PC-9 (cell line): ENCODE results near the gene SOWAHC. TPM values are rescaled to one million over a fixed set of nuclear protein-coding genes. Genes with fewer than 3 reads are reported as not detected.
A peak's percentile ranks its signal among the peaks of the same experiment; 100 is the strongest.

Source experiments
- BruUV-seq: library from RNA; stranded (reverse); fragments of 400-500 nt; replicated peaks from 2 replicates; lab custom pipeline; 2021; lab: Mats Ljungman, UMichigan
- CTCF ChIA-PET: fragments of 300-600 bp; sonication (Branson Sonifier 250); formaldehyde crosslinking; loops from one replicate; lab custom pipeline; 2022; ENCODE audit warnings: antibody characterized with exemption; lab: Charles Lee
- POLR2A ChIA-PET: fragments of 300-600 bp; sonication (Branson Sonifier 250); formaldehyde crosslinking; loops from one replicate; lab custom pipeline; 2022; ENCODE audit warnings: antibody characterized with exemption; ENCODE audit not compliant: unreplicated experiment; lab: Charles Lee
- DNase-seq, 2 experiments: peaks; one replicate each; pipeline versions ENCODE4 v3.0.0 to v3.0.0-alpha.2; 2015 to 2022; ENCODE audit warnings: mixed read lengths in 1 of 2
- H2AFZ ChIP-seq: fragments of 200-600 bp; sonication (generic); 2 replicates; pipeline ENCODE4 v1.8.1; 2017; ENCODE audit warnings: antibody characterized with exemption
- H3F3A ChIP-seq: fragments of 200-600 bp; sonication (generic); 2 replicates; pipeline ENCODE4 v1.8.1; 2017; ENCODE audit warnings: antibody characterized with exemption, mild to moderate bottlenecking, low read depth; ENCODE audit not compliant: insufficient read depth
- H3K27ac ChIP-seq: fragments of 200-600 bp; sonication (generic); 2 replicates; pipeline ENCODE4 v1.6.1; 2016; ENCODE audit warnings: mixed run types
- H3K27me3 ChIP-seq: fragments of 200-600 bp; sonication (generic); 2 replicates; pipeline ENCODE4 v1.6.1; 2016; ENCODE audit warnings: low read depth, mixed run types; ENCODE audit not compliant: insufficient read depth
- H3K36me3 ChIP-seq: fragments of 200-600 bp; sonication (generic); 2 replicates; pipeline ENCODE4 v1.6.1; 2016; ENCODE audit warnings: low read depth, mixed run types
- H3K4me1 ChIP-seq: fragments of 200-600 bp; sonication (generic); replicated peaks from 2 replicates; pipeline ENCODE4 v1.6.1; 2016; ENCODE audit warnings: mixed run types; ENCODE audit not compliant: insufficient read depth
- H3K4me2 ChIP-seq: fragments of 200-600 bp; sonication (generic); 2 replicates; pipeline ENCODE4 v1.6.1; 2017; ENCODE audit warnings: mixed run types
- H3K4me3 ChIP-seq: fragments of 200-600 bp; sonication (generic); 2 replicates; pipeline ENCODE4 v1.6.1; 2016; ENCODE audit warnings: mixed run types
- H3K79me2 ChIP-seq: fragments of 200-600 bp; sonication (generic); 2 replicates; pipeline ENCODE4 v1.6.1; 2017; ENCODE audit warnings: low read depth, mixed run types
- H3K9me2 ChIP-seq: fragments of 200-600 bp; sonication (generic); 2 replicates; pipeline ENCODE4 v1.8.1; 2017; ENCODE audit warnings: mild to moderate bottlenecking; ENCODE audit not compliant: insufficient read depth
- H3K9me3 ChIP-seq: fragments of 200-600 bp; sonication (generic); 2 replicates; pipeline ENCODE4 v1.8.1; 2016; ENCODE audit warnings: low read depth; ENCODE audit not compliant: insufficient read depth
- H4K20me1 ChIP-seq: fragments of 200-600 bp; sonication (generic); 2 replicates; pipeline ENCODE4 v1.8.1; 2017; ENCODE audit not compliant: insufficient read depth
- EZH2 ChIP-seq: fragments of 200-600 bp; sonication (generic); IDR thresholded peaks from 2 replicates; pipeline ENCODE4 v1.8.0; 2017; ENCODE audit warnings: antibody characterized with exemption, low read depth
- intact Hi-C: fragments of 100-400 bp; cut with micrococcal nuclease; formaldehyde crosslinking; loops from one replicate; pipeline ENCODE4 v1.10.0; 2022; ENCODE audit not compliant: unreplicated experiment
- total RNA-seq: library from RNA; stranded (reverse); gene quantifications from 2 replicates; pipeline ENCODE4 v1.2.3, GENCODE V29; 2021
- TF ChIP-seq, protein P1 (sequence below): fragments of 200-600 bp; sonication (generic); conservative IDR thresholded peaks from 2 replicates; pipeline ENCODE4 v1.6.1; 2017; ENCODE audit warnings: mixed run types, antibody characterized with exemption, mild to moderate bottlenecking, moderate library complexity

The SOWAHC gene
- total RNA-seq, 1 experiment from 2014 or later: 14.3 TPM

DNA sequence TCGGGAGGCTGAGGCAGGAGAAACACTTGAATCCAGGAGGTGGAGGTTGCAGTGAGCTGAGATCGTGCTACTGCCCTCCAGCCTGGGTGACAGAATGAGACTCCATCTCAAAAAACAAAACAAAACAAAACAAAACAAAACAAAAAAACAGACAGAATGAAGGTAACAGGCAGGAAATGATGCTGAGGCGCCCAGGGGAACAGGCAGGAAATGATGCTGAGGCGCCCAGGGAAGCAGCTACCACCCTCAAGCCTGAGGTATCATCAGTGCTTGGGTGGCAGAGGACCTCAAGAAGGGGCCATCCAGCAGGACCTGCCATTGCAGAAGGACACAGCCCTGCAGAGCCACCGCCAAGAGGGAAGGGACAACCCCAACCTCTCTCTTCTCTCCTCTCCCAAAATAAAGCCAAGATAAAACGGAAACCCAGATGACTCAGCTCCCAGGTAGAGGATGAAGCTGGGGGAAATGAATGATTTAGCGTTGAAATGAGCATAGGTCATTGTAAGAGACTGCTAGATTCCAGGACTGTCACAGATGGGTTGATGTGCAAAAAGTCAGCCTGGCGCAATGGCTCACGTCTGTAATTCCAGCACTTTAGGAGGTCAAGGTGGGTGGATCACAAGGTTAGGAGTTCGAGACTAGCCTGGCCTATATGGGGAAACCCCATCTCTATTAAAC lies 19.3 kb downstream of the SOWAHC start:
- POLR2A ChIA-PET: no interaction called here

GRCh38 chr2:109635426-109636304 lies 21.5 kb downstream of the SOWAHC start:
- Histone ChIP-seq H3K36me3 (no peaks in the 10 kb centered on the region), H3K4me1 (peaks cover 51% of the 10 kb centered on the region), H3K9me2 (no peaks in the 10 kb centered on the region), H3K27me3 (no peaks in the 10 kb centered on the region), H3K27ac (peak overlapping the region; percentile 37), H4K20me1 (no peaks in the 10 kb centered on the region), H3K4me3 (no peak overlapping the region), H3F3A (peaks cover 32% of the 10 kb centered on the region), H3K79me2 (no peaks in the 10 kb centered on the region), H3K9me3 (peaks cover 4% of the 10 kb centered on the region; the same call in 1 of the 2 replicates), H2AFZ (no peak overlapping the region), H3K4me2 (no peak overlapping the region)
- CTCF ChIA-PET: no interaction called here
- intact Hi-C loops: no loop called here
- BruUV-seq: no TSS peak
- no peak for TF ChIP-seq EZH2
- TF ChIP-seq, protein P1, sequence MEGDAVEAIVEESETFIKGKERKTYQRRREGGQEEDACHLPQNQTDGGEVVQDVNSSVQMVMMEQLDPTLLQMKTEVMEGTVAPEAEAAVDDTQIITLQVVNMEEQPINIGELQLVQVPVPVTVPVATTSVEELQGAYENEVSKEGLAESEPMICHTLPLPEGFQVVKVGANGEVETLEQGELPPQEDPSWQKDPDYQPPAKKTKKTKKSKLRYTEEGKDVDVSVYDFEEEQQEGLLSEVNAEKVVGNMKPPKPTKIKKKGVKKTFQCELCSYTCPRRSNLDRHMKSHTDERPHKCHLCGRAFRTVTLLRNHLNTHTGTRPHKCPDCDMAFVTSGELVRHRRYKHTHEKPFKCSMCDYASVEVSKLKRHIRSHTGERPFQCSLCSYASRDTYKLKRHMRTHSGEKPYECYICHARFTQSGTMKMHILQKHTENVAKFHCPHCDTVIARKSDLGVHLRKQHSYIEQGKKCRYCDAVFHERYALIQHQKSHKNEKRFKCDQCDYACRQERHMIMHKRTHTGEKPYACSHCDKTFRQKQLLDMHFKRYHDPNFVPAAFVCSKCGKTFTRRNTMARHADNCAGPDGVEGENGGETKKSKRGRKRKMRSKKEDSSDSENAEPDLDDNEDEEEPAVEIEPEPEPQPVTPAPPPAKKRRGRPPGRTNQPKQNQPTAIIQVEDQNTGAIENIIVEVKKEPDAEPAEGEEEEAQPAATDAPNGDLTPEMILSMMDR: no peak
- DNase-seq: no peak
- POLR2A ChIA-PET: no interaction called here

More for the DNA sequence above, 19.3 kb downstream of the SOWAHC start:
- H3K4me2 ChIP-seq: no peak overlapping the region
- no peaks in the 10 kb centered on the region for H3K9me2 ChIP-seq
- H3K79me2 ChIP-seq: no peaks in the 10 kb centered on the region
- H3K4me3 ChIP-seq: no peak overlapping the region
- peaks cover 32% of the 10 kb centered on the region for H3F3A ChIP-seq
- peaks cover 49% of the 10 kb centered on the region for H3K4me1 ChIP-seq
- H2AFZ ChIP-seq: no peak overlapping the region
- intact Hi-C loops: no loop called here
- H3K27ac ChIP-seq: peak overlapping the region; percentile 67; the same call in 1 of the 2 replicates
- H3K36me3 ChIP-seq: no peaks in the 10 kb centered on the region
- DNase-seq: no peak
- H3K9me3 ChIP-seq: peaks cover 4% of the 10 kb centered on the region; the same call in 1 of the 2 replicates
- H4K20me1 ChIP-seq: no peaks in the 10 kb centered on the region
- CTCF ChIA-PET: interaction anchor here (0.6 kb wide), 1 partner anchor 225 kb away, joined by 3 read pairs; no protein-coding TSS in a partner anchor
- H3K27me3 ChIP-seq: no peaks in the 10 kb centered on the region
- no TSS peak for BruUV-seq
- TF ChIP-seq EZH2: no peak
- TF ChIP-seq, protein P1: no peak

- no TSS peak for BruUV-seq
- Histone ChIP-seq H3F3A (peaks cover 29% of the 10 kb centered on the region), H3K36me3 (no peaks in the 10 kb centered on the region), H3K27me3 (no peaks in the 10 kb centered on the region), H3K9me2 (no peaks in the 10 kb centered on the region), H3K4me2 (no peak overlapping the region), H3K4me3 (no peak overlapping the region), H3K9me3 (peaks cover 4% of the 10 kb centered on the region; the same call in 1 of the 2 replicates), H3K79me2 (no peaks in the 10 kb centered on the region), H3K27ac (peak overlapping the region; percentile 37; the same call in 1 of the 2 replicates), H3K4me1 (peaks cover 48% of the 10 kb centered on the region), H4K20me1 (no peaks in the 10 kb centered on the region), H2AFZ (no peak overlapping the region)
- peak in 1 of 2 experiments; percentile 49 for DNase-seq
- POLR2A ChIA-PET: no interaction called here
- CTCF ChIA-PET: interaction anchor here (0.6 kb wide), 1 partner anchor 54 kb away, joined by 6 read pairs; no protein-coding TSS in a partner anchor
- intact Hi-C loops: no loop called here
- TF ChIP-seq, protein P1: no peak
- no peak for TF ChIP-seq EZH2
Observed at GRCh38 chr2:109636317-109636716, 22.2 kb downstream of the SOWAHC start.
